Hepatocyte (in vitro differentiated cells): ENCODE measurements around the gene ALDOB.

Experiments
- EZH2 ChIP-seq: fragments of 200-600 bp; sonication (generic); IDR thresholded peaks from 2 replicates; pipeline ENCODE4 v1.6.1; 2016; ENCODE audit warnings: antibody characterized with exemption, mild to moderate bottlenecking, borderline replicate concordance
- TF ChIP-seq, protein P1 (sequence below): fragments of 200-600 bp; sonication (generic); IDR thresholded peaks from 2 replicates; pipeline ENCODE4 v1.5.1; 2016; ENCODE audit warnings: antibody characterized with exemption, mild to moderate bottlenecking; ENCODE audit not compliant: poor library complexity

DNA sequence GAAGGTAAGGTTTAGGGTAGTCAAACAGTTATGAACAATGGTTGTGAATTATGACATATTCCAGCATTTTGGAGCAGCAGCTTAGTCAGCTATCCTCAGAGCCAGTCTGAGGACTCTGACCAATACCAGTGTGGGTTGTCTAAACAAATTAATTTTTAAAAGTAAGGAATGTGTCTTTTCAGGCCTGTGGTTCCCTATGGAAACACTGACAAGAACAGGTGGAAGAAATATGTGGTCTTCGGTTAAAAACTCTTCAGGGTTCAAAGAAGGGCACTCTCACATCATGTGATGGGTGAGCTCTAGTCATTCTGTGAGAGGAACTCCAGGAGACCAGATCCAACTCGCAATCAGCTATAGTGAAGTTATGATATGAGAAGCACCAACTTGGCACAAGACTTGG is 33.5 kb upstream of the ALDOB start:
- TF ChIP-seq, protein P1, sequence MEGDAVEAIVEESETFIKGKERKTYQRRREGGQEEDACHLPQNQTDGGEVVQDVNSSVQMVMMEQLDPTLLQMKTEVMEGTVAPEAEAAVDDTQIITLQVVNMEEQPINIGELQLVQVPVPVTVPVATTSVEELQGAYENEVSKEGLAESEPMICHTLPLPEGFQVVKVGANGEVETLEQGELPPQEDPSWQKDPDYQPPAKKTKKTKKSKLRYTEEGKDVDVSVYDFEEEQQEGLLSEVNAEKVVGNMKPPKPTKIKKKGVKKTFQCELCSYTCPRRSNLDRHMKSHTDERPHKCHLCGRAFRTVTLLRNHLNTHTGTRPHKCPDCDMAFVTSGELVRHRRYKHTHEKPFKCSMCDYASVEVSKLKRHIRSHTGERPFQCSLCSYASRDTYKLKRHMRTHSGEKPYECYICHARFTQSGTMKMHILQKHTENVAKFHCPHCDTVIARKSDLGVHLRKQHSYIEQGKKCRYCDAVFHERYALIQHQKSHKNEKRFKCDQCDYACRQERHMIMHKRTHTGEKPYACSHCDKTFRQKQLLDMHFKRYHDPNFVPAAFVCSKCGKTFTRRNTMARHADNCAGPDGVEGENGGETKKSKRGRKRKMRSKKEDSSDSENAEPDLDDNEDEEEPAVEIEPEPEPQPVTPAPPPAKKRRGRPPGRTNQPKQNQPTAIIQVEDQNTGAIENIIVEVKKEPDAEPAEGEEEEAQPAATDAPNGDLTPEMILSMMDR = no peak
- no peak for TF ChIP-seq EZH2
